H1 (cell line): ENCODE measurements around the gene PRSS36. TPM values are rescaled to one million over a fixed set of nuclear protein-coding genes. Genes with fewer than 3 reads are reported as not detected.
A peak's percentile ranks its signal among the peaks of the same experiment; 100 is the strongest.

Source experiments
- CTCF ChIA-PET: fragments of 300-600 bp; sonication (Branson Sonifier 250); formaldehyde crosslinking; loops from one replicate; lab custom pipeline; 2021; ENCODE audit not compliant: partially characterized antibody; lab: Charles Lee
- POLR2A ChIA-PET: fragments of 300-600 bp; sonication (Branson Sonifier 250); formaldehyde crosslinking; loops from one replicate; lab custom pipeline; 2021; ENCODE audit warnings: inconsistent platforms; ENCODE audit not compliant: partially characterized antibody; lab: Charles Lee
- DNase-seq, 2 experiments: peaks; one replicate each; pipeline versions ENCODE4 v3.0.0 to v3.0.0-alpha.2; 2010 to 2022; ENCODE audit warnings: low spot score in 2 of 2, low read depth in 1 of 2, mixed read lengths in 1 of 2
- FAIRE-seq: peaks from 2 replicates; lab custom pipeline; 2011; peaks lifted over from hg19 to GRCh38; lab: Jason Lieb, UNC
- H2AFZ ChIP-seq: 2 replicates; pipeline ENCODE4 v1.8.1; 2012; ENCODE audit warnings: low read length, inconsistent platforms
- H2AK5ac ChIP-seq: 2 replicates; pipeline ENCODE4 v1.6.1; 2013; ENCODE audit warnings: low read depth, low read length
- H2BK120ac ChIP-seq: replicated peaks from 2 replicates; pipeline ENCODE3; 2013; ENCODE audit warnings: low read depth, low read length, inconsistent platforms
- H2BK12ac ChIP-seq: 2 replicates; pipeline ENCODE4 v1.6.1; 2013; ENCODE audit warnings: low read depth, low read length
- H2BK15ac ChIP-seq: 2 replicates; pipeline ENCODE4 v1.6.1; 2013; ENCODE audit warnings: low read length
- H2BK20ac ChIP-seq: 2 replicates; pipeline ENCODE4 v1.6.1; 2013; ENCODE audit warnings: low read length
- H2BK5ac ChIP-seq: 2 replicates; pipeline ENCODE4 v1.6.1; 2013; ENCODE audit warnings: low read depth, low read length
- H3K14ac ChIP-seq: 2 replicates; pipeline ENCODE4 v1.6.1; 2013; ENCODE audit warnings: inconsistent platforms; ENCODE audit not compliant: insufficient read length
- H3K18ac ChIP-seq: 2 replicates; pipeline ENCODE4 v1.6.1; 2013; ENCODE audit warnings: low read length; ENCODE audit errors: extremely low read depth
- H3K23ac ChIP-seq: 2 replicates; pipeline ENCODE4 v1.6.1; 2013; ENCODE audit warnings: inconsistent platforms; ENCODE audit not compliant: insufficient read length
- H3K23me2 ChIP-seq: 2 replicates; pipeline ENCODE4 v1.6.1; 2013; ENCODE audit warnings: low read depth, low read length
- H3K27ac ChIP-seq: 2 replicates; pipeline ENCODE4 v1.6.1; 2011; ENCODE audit warnings: low read depth, low read length, inconsistent platforms
- H3K27me3 ChIP-seq, 4 experiments: replicated peaks in 1 of 4; 1 replicate in 1 of 4; 2 replicates in 3 of 4; pipeline versions ENCODE4 v1.6.1 to v1.8.1; 2011 to 2013; ENCODE audit warnings: low read length in 3 of 4, mild to moderate bottlenecking in 3 of 4, inconsistent platforms in 2 of 4, mixed read lengths in 2 of 4, moderate library complexity in 1 of 4; ENCODE audit not compliant: control insufficient read depth in 3 of 4, insufficient read depth in 3 of 4; ENCODE audit errors: extremely low read depth in 1 of 4
- H3K36me3 ChIP-seq, 4 experiments: 2 replicates each; pipeline versions ENCODE4 v1.6.1 to v1.8.1; 2011 to 2013; ENCODE audit warnings: mild to moderate bottlenecking in 4 of 4, low read length in 3 of 4, moderate library complexity in 2 of 4, control low read depth in 1 of 4, inconsistent platforms in 1 of 4; ENCODE audit not compliant: insufficient read depth in 4 of 4, control insufficient read depth in 2 of 4
- H3K4ac ChIP-seq: replicated peaks from 2 replicates; pipeline ENCODE3; 2013; ENCODE audit warnings: low read length, low read depth, mixed read lengths, inconsistent platforms; ENCODE audit not compliant: insufficient read length
- H3K4me1 ChIP-seq, 4 experiments: replicated peaks in 1 of 4; 1 replicate in 1 of 4; 2 replicates in 3 of 4; pipeline versions ENCODE4 v1.6.1 to v1.8.1; 2011 to 2013; ENCODE audit warnings: low read length in 3 of 4, inconsistent platforms in 2 of 4, mixed read lengths in 1 of 4; ENCODE audit not compliant: insufficient read depth in 4 of 4, control insufficient read depth in 3 of 4
- H3K4me2 ChIP-seq, 2 experiments: 2 replicates each; pipeline versions ENCODE4 v1.6.1 to v1.8.1; 2011 to 2013; ENCODE audit warnings: low read depth in 2 of 2, low read length in 2 of 2, control low read depth in 1 of 2, inconsistent platforms in 1 of 2, mild to moderate bottlenecking in 1 of 2; ENCODE audit not compliant: insufficient read depth in 1 of 2
- H3K4me3 ChIP-seq, 4 experiments: fragments of 200-600, 300-600 bp in 1 of 4; sonication (generic), shearing (Covaris generic), sonication (Bioruptor Twin) in 1 of 4; 2 replicates each; pipeline versions ENCODE4 v1.5.1 to v1.8.1; 2011 to 2016; ENCODE audit warnings: low read length in 4 of 4, low read depth in 3 of 4, control low read depth in 2 of 4, inconsistent platforms in 2 of 4, mild to moderate bottlenecking in 2 of 4, mixed read lengths in 1 of 4, moderate library complexity in 1 of 4; ENCODE audit not compliant: insufficient read depth in 2 of 4; ENCODE audit errors: extremely low read depth in 1 of 4
- H3K56ac ChIP-seq: replicated peaks from 2 replicates; pipeline ENCODE3; 2013; ENCODE audit warnings: low read depth, mild to moderate bottlenecking, mixed read lengths, low read length, inconsistent platforms; ENCODE audit not compliant: insufficient read length
- H3K79me1 ChIP-seq: 2 replicates; pipeline ENCODE4 v1.6.1; 2013; ENCODE audit warnings: low read depth, low read length, control low read depth
- H3K79me2 ChIP-seq, 2 experiments: 2 replicates each; pipeline versions ENCODE4 v1.6.1 to v1.8.1; 2012 to 2013; ENCODE audit warnings: low read length in 2 of 2, mild to moderate bottlenecking in 2 of 2, inconsistent platforms in 1 of 2; ENCODE audit not compliant: insufficient read depth in 2 of 2, control insufficient read depth in 1 of 2
- H3K9ac ChIP-seq, 4 experiments: replicated peaks in 1 of 4; 1 replicate in 1 of 4; 2 replicates in 3 of 4; pipeline versions ENCODE4 v1.6.1 to v1.8.1; 2011 to 2013; ENCODE audit warnings: low read depth in 3 of 4, low read length in 3 of 4, control low read depth in 2 of 4, mild to moderate bottlenecking in 2 of 4, moderate library complexity in 2 of 4, inconsistent platforms in 1 of 4; ENCODE audit errors: extremely low read depth in 1 of 4
- H3K9me3 ChIP-seq, 2 experiments: 2 replicates each; pipeline versions ENCODE4 v1.6.1 to v1.8.1; 2012 to 2013; ENCODE audit warnings: mild to moderate bottlenecking in 2 of 2, moderate library complexity in 2 of 2, control low read depth in 1 of 2, inconsistent platforms in 1 of 2, low read depth in 1 of 2, low read length in 1 of 2, mixed read lengths in 1 of 2; ENCODE audit not compliant: insufficient read depth in 2 of 2
- H4K20me1 ChIP-seq, 2 experiments: replicated peaks in 1 of 2; 2 replicates each; pipeline versions ENCODE3 to v1.8.1; 2011 to 2013; ENCODE audit warnings: inconsistent platforms in 2 of 2, low read length in 2 of 2, mild to moderate bottlenecking in 1 of 2; ENCODE audit not compliant: insufficient read depth in 2 of 2, control insufficient read depth in 1 of 2
- H4K5ac ChIP-seq: 2 replicates; pipeline ENCODE4 v1.6.1; 2013; ENCODE audit warnings: low read length, low read depth, mixed read lengths, inconsistent platforms; ENCODE audit not compliant: insufficient read length
- H4K8ac ChIP-seq: 2 replicates; pipeline ENCODE4 v1.8.0; 2013; ENCODE audit warnings: mild to moderate bottlenecking, moderate library complexity, low read length, inconsistent platforms; ENCODE audit not compliant: insufficient read depth; ENCODE audit errors: extremely low read depth
- H4K91ac ChIP-seq: replicated peaks from 2 replicates; pipeline ENCODE3; 2013; ENCODE audit warnings: low read length, mixed read lengths, inconsistent platforms; ENCODE audit not compliant: insufficient read length
- ATF3 ChIP-seq: IDR thresholded peaks from 2 replicates; pipeline ENCODE4 v1.6.1; 2011; ENCODE audit warnings: low read depth, mild to moderate bottlenecking, low read length; ENCODE audit not compliant: insufficient read depth
- BRCA1 ChIP-seq: IDR thresholded peaks from 2 replicates; pipeline ENCODE4 v1.6.1; 2012; ENCODE audit warnings: low read depth, low read length, improper control_type of control experiment
- E2F6 ChIP-seq: IDR thresholded peaks from 2 replicates; pipeline ENCODE4 v1.6.1; 2012; ENCODE audit warnings: inconsistent platforms
- FOSL1 ChIP-seq: IDR thresholded peaks from 2 replicates; pipeline ENCODE4 v1.6.1; 2011; ENCODE audit warnings: mild to moderate bottlenecking, low read depth, low read length, moderate library complexity; ENCODE audit not compliant: insufficient read depth
- HDAC2 ChIP-seq, 2 experiments: fragments of 300-600 bp in 1 of 2; sonication (generic) in 1 of 2; IDR thresholded peaks; 2 replicates each; pipeline ENCODE4 v1.6.1; 2011 to 2012; ENCODE audit warnings: low read depth in 2 of 2, low read length in 2 of 2, mild to moderate bottlenecking in 2 of 2, moderate library complexity in 2 of 2, borderline replicate concordance in 1 of 2, inconsistent platforms in 1 of 2
- JUND ChIP-seq: IDR thresholded peaks from 2 replicates; pipeline ENCODE4 v1.6.1; 2011; ENCODE audit warnings: mild to moderate bottlenecking, improper control_type of control experiment, low read length
- KDM4A ChIP-seq: IDR thresholded peaks from one replicate; pipeline ENCODE4 v1.7.1; 2012; ENCODE audit warnings: low read depth, mild to moderate bottlenecking, moderate library complexity, low read length, inconsistent platforms; ENCODE audit not compliant: severe bottlenecking
- RNF2 ChIP-seq: fragments of 200-900, 300-1000 bp; sonication (generic); IDR thresholded peaks from 2 replicates; pipeline ENCODE4 v1.7.1; 2016; ENCODE audit warnings: borderline replicate concordance, low read depth, mild to moderate bottlenecking, antibody characterized with exemption, low read length; ENCODE audit not compliant: poor library complexity, severe bottlenecking; ENCODE audit errors: missing control alignments
- SIN3A ChIP-seq, 2 experiments: IDR thresholded peaks in 1 of 2; conservative IDR thresholded peaks in 1 of 2; 2 replicates each; pipeline ENCODE4 v1.6.1; 2011 to 2012; ENCODE audit warnings: low read length in 2 of 2, improper control_type of control experiment in 1 of 2, low read depth in 1 of 2, mild to moderate bottlenecking in 1 of 2
- SIRT6 ChIP-seq: IDR thresholded peaks from one replicate; pipeline ENCODE4 v1.7.1; 2012; ENCODE audit warnings: low read length, inconsistent platforms
- WGBS, 2 experiments: shearing (Covaris generic) in 1 of 2; methylation state at CpG; one replicate each; pipeline versions ENCODE4 v1.1.6 to v1.1.7; 2013 to 2015; ENCODE audit warnings: low lambda C conversion rate in 2 of 2, mixed read lengths in 2 of 2, inconsistent platforms in 1 of 2, low coverage in 1 of 2, missing lambda C conversion rate in 1 of 2; ENCODE audit not compliant: insufficient replicate concordance in 2 of 2, insufficient coverage in 1 of 2, insufficient read length in 1 of 2; ENCODE audit errors: extremely low coverage in 1 of 2, missing lambda C conversion rate in 1 of 2; 5-methylcytosine and 5-hydroxymethylcytosine counted together
- polyA plus RNA-seq, 7 experiments: library from polyadenylated mRNA; depleted of rRNA in 3 of 7; stranded (reverse) in 5 of 7; unstranded in 2 of 7; fragments of >200 nt in 5 of 7; fragments of 200-250 nt in 2 of 7; gene quantifications; 1 replicate in 5 of 7; 2 replicates in 1 of 7; 4 replicates in 1 of 7; pipeline versions ENCODE4 v1.2.1 to v1.2.3, GENCODE V29; 2011 to 2013; ENCODE audit warnings: missing spikeins in 2 of 7, mixed read lengths in 2 of 7
- total RNA-seq: library from RNA; stranded (reverse); fragmentation: NEBNext Ultra II Directional; extraction: Animal tissue kit (Norgen Biotek cat#: 25700); gene quantifications from 2 replicates; pipeline ENCODE4 v1.2.1, GENCODE V29; 2021

The PRSS36 gene
- total and polyA plus RNA-seq, 2 of the 8 experiments (the other 6 are each of a cell fraction or from before 2014, with no cell fraction given): 1.3 to 1.9 TPM

- peaks cover 0 to 5% (median 2%) of the 10 kb centered on the region in 4 experiments; a peak in 1 of 7 replicates for H3K4me1 ChIP-seq
- TF ChIP-seq ATF3 (no peak), E2F6 (no peak), FOSL1 (no peak), HDAC2 (IDR thresholded peaks at IDR 0.05; ENCODE audit: borderline replicate concordance in 1 of 2, low read depth in 2 of 2, low read length in 2 of 2) (no peak), KDM4A (no peak), BRCA1 (no peak), RNF2 (no peak), JUND (no peak), SIRT6 (no peak), SIN3A (conservative IDR thresholded peaks at IDR 0.05 in 1 of 2, IDR thresholded peaks at IDR 0.05 in 1 of 2; ENCODE audit: low read depth in 1 of 2, low read length in 2 of 2) (no peak)
These were observed 42.4 kb downstream of the PRSS36 start for GRCh38 chr16:31107465-31107867.

More at GRCh38 chr16:31107465-31107867, 42.4 kb downstream of the PRSS36 start:
- Histone ChIP-seq H3K23ac (no peak overlapping the region), H3K36me3 (peaks cover 2 to 15% (median 12%) of the 10 kb centered on the region in 4 experiments; a peak in 5 of 8 replicates), H3K18ac (no peak overlapping the region), H4K91ac (no peak overlapping the region), H2AK5ac (no peak overlapping the region; the same call in 1 of the 2 replicates), H3K23me2 (peaks cover 8% of the 10 kb centered on the region), H3K14ac (no peak overlapping the region), H3K56ac (no peak overlapping the region), H3K79me2 (no peaks in the 10 kb centered on the region), H4K20me1 (no peaks in the 10 kb centered on the region), H2BK5ac (no peak overlapping the region), H4K8ac (no peak overlapping the region), H2BK12ac (no peak overlapping the region; the same call in 1 of the 2 replicates), H2AFZ (no peak overlapping the region), H3K9ac (no peak overlapping the region), H3K27ac (no peak overlapping the region), H3K4me3 (peak overlapping the region in 1 of 4 experiments; percentile 87; a peak in 2 of 8 replicates), H3K27me3 (no peaks in the 10 kb centered on the region), H3K4ac (no peak overlapping the region), H3K4me2 (peak overlapping the region; percentile 60 to 77; a peak in 2 of 4 replicates), H3K9me3 (no peaks in the 10 kb centered on the region), H4K5ac (no peak overlapping the region), H2BK120ac (no peak overlapping the region), H2BK15ac (no peak overlapping the region; the same call in 1 of the 2 replicates), H3K79me1 (no peaks in the 10 kb centered on the region; the same call in 1 of the 2 replicates), H2BK20ac (no peak overlapping the region)
- ChIA-PET POLR2A (interaction anchor here (1.1 to 29.9 kb wide), 3 partner anchors 10 to 79 kb away, joined by 3 to 713 read pairs (median 14); partner anchors contain the start of genes KAT8, PRSS36 and PRSS8), CTCF (interaction anchor here (0.9 to 3.1 kb wide), 4 partner anchors 13 to 39 kb away, joined by 3 to 8 read pairs (median 3); no protein-coding TSS in a partner anchor)
- WGBS, 2 experiments: 88% methylated on average over 6 of the region's 6 CpGs; no CpG with 5 or more reads in 1 of the 2 experiments
- DNase-seq: no peak
- FAIRE-seq: no peak
